Hematopoietic multipotent progenitor cell treated with erythropoietin and hydrocortisone succinate and interleukin-3 and kit ligand, for 15 days (in vitro differentiated cells): ENCODE measurements around the gene NPIPA3.
"Not testable (repeated sequence)": the region's sequence is repeated elsewhere in the genome, so short reads cannot be mapped to it uniquely, and the experiment has no call there.

Experiments
- DNase-seq: peaks from one replicate; pipeline ENCODE4 v3.0.0-alpha.2; 2015; ENCODE audit warnings: low spot score

The NPIPA3 gene

GRCh38 chr16:14703156-14704011 lies at the start of gene NPIPA3:
NPIPA3 (plus strand) TSS chr16:14703411; CDS start chr16:14708944, 5,533 bp downstream.
- DNase-seq = not testable (repeated sequence)

- no peak for DNase-seq
Measured at GRCh38 chr16:14658063-14658462, 45.1 kb upstream of the NPIPA3 start.

GRCh38 chr16:14667347-14668266 lies 35.6 kb upstream of the NPIPA3 start:
- no peak for DNase-seq

- DNase-seq = no peak
Measured at GRCh38 chr16:14668556-14669223, 34.5 kb upstream of the NPIPA3 start.

GRCh38 chr16:14669776-14670175 lies 33.4 kb upstream of the NPIPA3 start:
- DNase-seq = no peak

- no peak for DNase-seq
Measured at GRCh38 chr16:14672403-14672971, 30.7 kb upstream of the NPIPA3 start.

- DNase-seq = no peak
Measured at GRCh38 chr16:14676633-14677032, 26.6 kb upstream of the NPIPA3 start.

GRCh38 chr16:14677627-14678026 lies 25.6 kb upstream of the NPIPA3 start:
- DNase-seq = no peak

GRCh38 chr16:14678748-14679497 lies 24.3 kb upstream of the NPIPA3 start:
- DNase-seq = no peak

- DNase-seq = not testable (repeated sequence)
Measured at GRCh38 chr16:14680396-14680795, 22.8 kb upstream of the NPIPA3 start.

- no peak for DNase-seq
Measured at GRCh38 chr16:14681115-14681514, 22.1 kb upstream of the NPIPA3 start.

GRCh38 chr16:14682121-14682520 lies 21.1 kb upstream of the NPIPA3 start:
- DNase-seq = no peak

- not testable (repeated sequence) for DNase-seq
Measured at GRCh38 chr16:14685870-14686793, 17.1 kb upstream of the NPIPA3 start.

GRCh38 chr16:14694129-14694528 lies 9.1 kb upstream of the NPIPA3 start, which contains the start of gene PLA2G10:
PLA2G10 (minus strand) TSS chr16:14694308; CDS start chr16:14694229, 79 bp downstream.
- DNase-seq = not testable (repeated sequence)

- DNase-seq = not testable (repeated sequence)
Measured at GRCh38 chr16:14701859-14702258, 1.4 kb upstream of the NPIPA3 start.

- DNase-seq = not testable (repeated sequence)
Measured at GRCh38 chr16:14702672-14703071, 539 bp upstream of the NPIPA3 start.

GRCh38 chr16:14733233-14733632 lies 30.0 kb downstream of the NPIPA3 start:
- not testable (repeated sequence) for DNase-seq

- not testable (repeated sequence) for DNase-seq
Measured at GRCh38 chr16:14740832-14741385, 37.7 kb downstream of the NPIPA3 start.

- not testable (repeated sequence) for DNase-seq
Measured at GRCh38 chr16:14741794-14742193, 38.6 kb downstream of the NPIPA3 start.
